HepG2 (cell line): ENCODE data around the gene HES1. TPM values are rescaled to one million over a fixed set of nuclear protein-coding genes. Genes with fewer than 3 reads are reported as not detected.
A peak's percentile ranks its signal among the peaks of the same experiment; 100 is the strongest.

Source experiments
- ATAC-seq: fragments of 200-7000 bp; cut with Tn5 transposase; 3 replicates; pipeline ENCODE4 v1.9.1; 2020; ENCODE audit warnings: mild to moderate bottlenecking, moderate library complexity
- BruUV-seq: library from RNA; stranded (reverse); fragments of 400-500 nt; replicated peaks from 2 replicates; lab custom pipeline; 2021; lab: Mats Ljungman, UMichigan
- CTCF ChIA-PET: fragments of 300-600 bp; formaldehyde crosslinking; extraction: SDS; loops from one replicate; lab custom pipeline; 2021; ENCODE audit warnings: low total read pairs, inconsistent platforms, low intra/inter-chr PET ratio; lab: Yijun Ruan, JAX
- POLR2A ChIA-PET: fragments of 350-600 bp; sonication (Branson Sonifier 250); formaldehyde crosslinking; loops from one replicate; lab custom pipeline; 2020; ENCODE audit warnings: antibody characterized with exemption, inconsistent platforms; lab: Yijun Ruan, JAX
- DNase-seq: peaks from one replicate; pipeline ENCODE4 v3.0.0-alpha.2; 2015; ENCODE audit warnings: low spot score
- FAIRE-seq: peaks from 3 replicates; lab custom pipeline; 2011; peaks lifted over from hg19 to GRCh38; lab: Jason Lieb, UNC
- H2AFZ ChIP-seq: one replicate; pipeline ENCODE4 v1.6.1; 2011; ENCODE audit warnings: low read length, inconsistent platforms
- H3K27ac ChIP-seq: fragments of 300-600 bp; 3 replicates; pipeline ENCODE4 v1.8.0; 2011; ENCODE audit warnings: mixed run types, mild to moderate bottlenecking, mixed read lengths, low read length, inconsistent platforms; ENCODE audit not compliant: insufficient read depth; ENCODE audit errors: extremely low read length
- H3K27me3 ChIP-seq, 2 experiments: fragments of 200-600 bp in 1 of 2; 2 replicates in 1 of 2; 3 replicates in 1 of 2; pipeline versions ENCODE4 v1.6.0 to v1.8.0; 2011; ENCODE audit warnings: low read length in 2 of 2, mild to moderate bottlenecking in 2 of 2, moderate library complexity in 2 of 2, inconsistent platforms in 1 of 2; ENCODE audit not compliant: insufficient read depth in 2 of 2, control insufficient read depth in 1 of 2
- H3K36me3 ChIP-seq, 2 experiments: fragments of 200-600 bp in 1 of 2; replicated peaks in 1 of 2; 2 replicates in 1 of 2; 3 replicates in 1 of 2; pipeline versions ENCODE4 v1.5.1 to v1.8.0; 2011; ENCODE audit warnings: low read length in 2 of 2, inconsistent platforms in 1 of 2; ENCODE audit not compliant: insufficient read depth in 2 of 2, control insufficient read depth in 1 of 2
- H3K4me1 ChIP-seq: 2 replicates; pipeline ENCODE4 v1.5.1; 2012; ENCODE audit warnings: low read length, inconsistent platforms; ENCODE audit not compliant: insufficient read depth
- H3K4me2 ChIP-seq: 2 replicates; pipeline ENCODE4 v1.6.0; 2011; ENCODE audit warnings: low read depth, low read length, inconsistent platforms
- H3K4me3 ChIP-seq, 3 experiments: fragments of 200-600 bp in 1 of 3; sonication (generic), shearing (Covaris generic) in 1 of 3; replicated peaks in 1 of 3; 2 replicates each; pipeline ENCODE4 v1.5.1; 2011 to 2016; ENCODE audit warnings: low read length in 3 of 3, inconsistent platforms in 2 of 3, low read depth in 2 of 3, mild to moderate bottlenecking in 2 of 3, control low read depth in 1 of 3, mixed read lengths in 1 of 3; ENCODE audit not compliant: insufficient read depth in 1 of 3
- H3K79me2 ChIP-seq: one replicate; pipeline ENCODE4 v1.6.1; 2011; ENCODE audit warnings: low read length, inconsistent platforms; ENCODE audit not compliant: insufficient read depth
- H3K9ac ChIP-seq: 2 replicates; pipeline ENCODE4 v1.6.0; 2011; ENCODE audit warnings: mild to moderate bottlenecking, low read depth, low read length, inconsistent platforms; ENCODE audit not compliant: insufficient read depth
- H3K9me3 ChIP-seq: 2 replicates; pipeline ENCODE4 v1.5.1; 2012; ENCODE audit warnings: mild to moderate bottlenecking, low read length
- H4K20me1 ChIP-seq: 2 replicates; pipeline ENCODE4 v1.6.0; 2011; ENCODE audit warnings: inconsistent platforms, mild to moderate bottlenecking, low read length, moderate library complexity; ENCODE audit not compliant: insufficient read depth
- ATM ChIP-seq: fragments of 450-650 bp; IDR thresholded peaks from 2 replicates; pipeline ENCODE4 v1.7.1; 2017; ENCODE audit warnings: mild to moderate bottlenecking, borderline replicate concordance
- CC2D1A ChIP-seq: sonication (generic); formaldehyde crosslinking; IDR thresholded peaks from 2 replicates; pipeline ENCODE4 v1.8.1; 2023; ENCODE audit warnings: mild to moderate bottlenecking, missing genetic modification reagents
- ETV5 ChIP-seq: IDR thresholded peaks from 2 replicates; pipeline ENCODE4 v1.6.1; 2018; ENCODE audit warnings: missing biosample characterization, missing genetic modification reagents, inconsistent platforms, borderline replicate concordance
- MYC ChIP-seq: sonication (generic); formaldehyde crosslinking; IDR thresholded peaks from 2 replicates; pipeline ENCODE4 v1.9.0; 2021; ENCODE audit warnings: missing genetic modification reagents, borderline replicate concordance
- RXRA ChIP-seq: sonication (generic); formaldehyde crosslinking; IDR thresholded peaks from 2 replicates; pipeline ENCODE4 v1.5.1; 2020; ENCODE audit warnings: missing genetic modification reagents
- SOX5 ChIP-seq: IDR thresholded peaks from 2 replicates; pipeline ENCODE4 v1.6.1; 2016; ENCODE audit warnings: borderline replicate concordance
- TCF7 ChIP-seq: sonication (generic); IDR thresholded peaks from 2 replicates; pipeline ENCODE4 v1.6.1; 2016; ENCODE audit warnings: antibody characterized with exemption, low read depth
- TRIM24 ChIP-seq: sonication (generic); formaldehyde crosslinking; IDR thresholded peaks from 2 replicates; pipeline ENCODE4 v1.8.0; 2022; ENCODE audit warnings: mild to moderate bottlenecking, missing genetic modification reagents
- ZNF598 ChIP-seq: sonication (generic); formaldehyde crosslinking; IDR thresholded peaks from 2 replicates; pipeline ENCODE4 v1.5.1; 2020; ENCODE audit warnings: mild to moderate bottlenecking, missing genetic modification reagents, borderline replicate concordance
- ZNF737 ChIP-seq: sonication (generic); formaldehyde crosslinking; IDR thresholded peaks from 2 replicates; pipeline ENCODE4 v1.5.0; 2020; ENCODE audit warnings: missing genetic modification reagents, mild to moderate bottlenecking, borderline replicate concordance
- ZNF780A ChIP-seq: sonication (generic); formaldehyde crosslinking; IDR thresholded peaks from 2 replicates; pipeline ENCODE4 v1.8.0; 2022; ENCODE audit warnings: mild to moderate bottlenecking, missing genetic modification reagents, moderate library complexity
- WGBS: methylation state at CpG from one replicate; pipeline ENCODE4 v1.1.6; 2017; ENCODE audit warnings: low lambda C conversion rate; 5-methylcytosine and 5-hydroxymethylcytosine counted together
- in situ Hi-C: cut with HindIII; loops from 2 replicates; pipeline ENCODE4 v1.10.0; 2017; ENCODE audit warnings: low pct_unique_long_range_greater_than_20kb; ENCODE audit not compliant: extremely low pct_ligation_motif_present
- intact Hi-C: fragments of 100-400 bp; cut with micrococcal nuclease; formaldehyde crosslinking; loops from one replicate; pipeline ENCODE4 v1.10.0; 2022; ENCODE audit not compliant: unreplicated experiment
- polyA plus RNA-seq, 8 experiments: library from polyadenylated mRNA; depleted of rRNA in 3 of 8; stranded (reverse) in 7 of 8; unstranded in 1 of 8; fragments of >200 nt; fragmentation: Illumina TruSeq in 4 of 8; extraction: Trizol in 4 of 8; gene quantifications; 2 replicates each; pipeline versions ENCODE4 v1.2.1 to v1.2.3, GENCODE V29; 2011 to 2016; ENCODE audit warnings: low read depth in 4 of 8, missing spikeins in 1 of 8, mixed read lengths in 1 of 8; ENCODE audit not compliant: insufficient read depth in 1 of 8
- total RNA-seq, 5 experiments: library from RNA; depleted of rRNA; stranded (reverse); fragments of >200 nt; fragmentation: Illumina TruSeq; extraction: Trizol; gene quantifications; 2 replicates each; pipeline ENCODE4 v1.2.3, GENCODE V29; 2016; ENCODE audit warnings: low read depth in 1 of 5
- TF ChIP-seq, protein P1 (sequence below): sonication (generic); formaldehyde crosslinking; IDR thresholded peaks from 2 replicates; pipeline ENCODE4 v1.4.0; 2020; ENCODE audit warnings: missing genetic modification reagents, borderline replicate concordance
- TF ChIP-seq, protein P2 (sequence below): sonication (generic); formaldehyde crosslinking; IDR thresholded peaks from 2 replicates; pipeline ENCODE4 v1.5.0; 2020; ENCODE audit warnings: mild to moderate bottlenecking, low read depth, missing genetic modification reagents, borderline replicate concordance
- TF ChIP-seq, protein P3 (sequence below): sonication (generic); formaldehyde crosslinking; IDR thresholded peaks from 2 replicates; pipeline ENCODE4 v1.8.1; 2023; ENCODE audit warnings: mild to moderate bottlenecking, moderate library complexity, missing genetic modification reagents
- TF ChIP-seq, protein P4 (sequence below): IDR thresholded peaks from 2 replicates; pipeline ENCODE4 v1.6.1; 2016; ENCODE audit warnings: mild to moderate bottlenecking
- TF ChIP-seq, protein P5 (sequence below): sonication (generic); formaldehyde crosslinking; IDR thresholded peaks from 2 replicates; pipeline ENCODE4 v1.4.0; 2020; ENCODE audit warnings: mild to moderate bottlenecking, missing genetic modification reagents, borderline replicate concordance

HES1 gene
- total and polyA plus RNA-seq, 2 of the 13 experiments (the other 11 are each of a cell fraction or from before 2014, with no cell fraction given): 15.4 to 19.8 TPM

DNA sequence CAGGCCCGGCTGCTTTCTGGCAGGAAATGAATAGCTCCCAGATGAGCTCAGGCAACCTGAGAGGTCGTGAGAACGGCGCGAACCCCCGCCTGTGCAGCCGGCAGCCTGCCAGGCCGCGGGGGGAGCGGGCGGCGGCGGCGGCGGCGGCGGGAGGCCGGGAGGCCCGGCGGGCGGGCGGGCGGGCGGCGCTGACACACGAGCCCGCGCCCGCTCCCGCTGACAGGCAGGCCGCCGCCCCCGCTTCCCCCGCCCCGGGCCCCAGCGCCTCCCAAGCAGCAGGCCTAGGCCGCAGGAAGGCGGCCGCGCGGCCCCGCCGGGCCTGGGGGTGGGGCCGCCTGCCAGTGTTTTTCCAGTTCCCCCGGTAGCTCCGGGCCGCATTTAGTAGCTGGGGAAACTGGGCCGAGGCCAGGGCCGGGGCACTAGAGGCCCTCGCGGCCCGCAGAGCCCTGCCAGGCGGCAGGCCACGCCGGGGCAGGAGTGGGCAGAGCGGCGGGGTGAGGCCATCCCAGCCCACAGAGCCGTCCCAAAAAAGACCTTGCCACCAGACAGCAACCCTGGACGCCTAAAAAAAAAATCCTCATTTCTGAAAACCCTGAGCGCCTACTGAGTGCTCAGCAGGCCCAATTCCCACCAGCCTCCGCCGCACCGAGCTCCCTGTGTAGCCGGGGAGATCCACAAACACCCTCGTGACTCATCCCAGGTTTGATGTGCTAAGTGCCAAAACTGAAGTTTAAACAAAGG is 5.6 kb downstream of the HES1 start:
- in situ Hi-C loops: no loop called here
- no peak for FAIRE-seq
- Histone ChIP-seq H3K4me1 (peaks cover 45% of the 10 kb centered on the region), H3K9ac (peak overlapping the region; percentile 84), H3K9me3 (no peaks in the 10 kb centered on the region), H3K27me3 (peaks cover 0 to 3% of the 10 kb centered on the region in 2 experiments; a peak in 2 of 5 replicates), H3K4me2 (peak overlapping the region; percentile 98), H4K20me1 (peaks cover 15% of the 10 kb centered on the region; the same call in 1 of the 2 replicates), H2AFZ (peak overlapping the region; percentile 48), H3K79me2 (peaks cover 13% of the 10 kb centered on the region), H3K27ac (peak overlapping the region; percentile 92), H3K4me3 (peak overlapping the region; percentile 51 to 74 (median 62); a peak in 5 of 6 replicates), H3K36me3 (peaks cover 0 to 2% of the 10 kb centered on the region in 2 experiments; a peak in 1 of 5 replicates)
- POLR2A ChIA-PET: interaction anchor here (0.6 to 2.4 kb wide), 16 partner anchors 9 to 429 kb away, joined by 3 to 24 read pairs (median 4); no protein-coding TSS in a partner anchor
- intact Hi-C loops: loop anchor here (1.0 kb wide), 1 partner anchor 7 kb away; no protein-coding TSS in a partner anchor
- peak; percentile 78 for DNase-seq
- 0% methylated on average over 5 of the region's 65 CpGs for WGBS
- ATAC-seq: peak; percentile 66
- CTCF ChIA-PET: no interaction called here
- BruUV-seq: no TSS peak
- TF ChIP-seq ZNF598: 0 out of 2 replicates have a peak, but pooled peaks have one; percentile 29
- no peak for TF ChIP-seq ZNF780A (CRISPR knock-in tag)
- peak; percentile 56 for TF ChIP-seq MYC (CRISPR knock-in tag)
- TF ChIP-seq, protein P1, sequence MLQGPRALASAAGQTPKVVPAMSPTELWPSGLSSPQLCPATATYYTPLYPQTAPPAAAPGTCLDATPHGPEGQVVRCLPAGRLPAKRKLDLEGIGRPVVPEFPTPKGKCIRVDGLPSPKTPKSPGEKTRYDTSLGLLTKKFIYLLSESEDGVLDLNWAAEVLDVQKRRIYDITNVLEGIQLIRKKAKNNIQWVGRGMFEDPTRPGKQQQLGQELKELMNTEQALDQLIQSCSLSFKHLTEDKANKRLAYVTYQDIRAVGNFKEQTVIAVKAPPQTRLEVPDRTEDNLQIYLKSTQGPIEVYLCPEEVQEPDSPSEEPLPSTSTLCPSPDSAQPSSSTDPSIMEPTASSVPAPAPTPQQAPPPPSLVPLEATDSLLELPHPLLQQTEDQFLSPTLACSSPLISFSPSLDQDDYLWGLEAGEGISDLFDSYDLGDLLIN (CRISPR knock-in tag): peak; percentile 65; the same call in 1 of the 2 replicates
- no peak for TF ChIP-seq TRIM24 (CRISPR knock-in tag)
- TF ChIP-seq CC2D1A (CRISPR knock-in tag): no peak
- no peak for TF ChIP-seq TCF7
- no peak for TF ChIP-seq ETV5
- TF ChIP-seq ATM: no peak
- 0 out of 2 replicates have a peak, but pooled peaks have one; percentile 43 for TF ChIP-seq SOX5
- TF ChIP-seq, protein P2, sequence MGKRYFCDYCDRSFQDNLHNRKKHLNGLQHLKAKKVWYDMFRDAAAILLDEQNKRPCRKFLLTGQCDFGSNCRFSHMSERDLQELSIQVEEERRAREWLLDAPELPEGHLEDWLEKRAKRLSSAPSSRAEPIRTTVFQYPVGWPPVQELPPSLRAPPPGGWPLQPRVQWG (CRISPR knock-in tag): no peak
- TF ChIP-seq, protein P3, sequence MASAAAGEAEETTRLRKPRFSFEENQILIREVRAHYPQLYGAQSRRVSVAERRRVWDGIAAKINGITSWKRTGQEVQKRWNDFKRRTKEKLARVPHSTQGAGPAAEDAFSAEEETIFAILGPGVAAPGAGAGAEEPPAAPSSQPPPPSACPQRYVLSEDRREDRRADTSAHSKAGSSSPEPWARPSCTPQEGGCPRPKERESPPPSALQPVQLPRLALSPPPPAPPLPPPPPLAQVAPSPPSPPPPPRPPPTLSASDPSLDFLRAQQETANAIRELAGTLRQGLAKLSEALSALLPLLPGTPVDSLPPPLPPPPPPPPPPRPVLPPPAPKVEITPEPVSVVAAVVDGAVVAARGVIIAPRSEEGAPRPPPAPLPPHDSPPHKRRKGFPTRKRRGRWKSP (CRISPR knock-in tag): peak; percentile 79; the same call in 1 of the 2 replicates
- peak; percentile 59; the same call in 1 of the 2 replicates for TF ChIP-seq RXRA (CRISPR knock-in tag)
- no peak for TF ChIP-seq ZNF737 (CRISPR knock-in tag)
- TF ChIP-seq, protein P4, sequence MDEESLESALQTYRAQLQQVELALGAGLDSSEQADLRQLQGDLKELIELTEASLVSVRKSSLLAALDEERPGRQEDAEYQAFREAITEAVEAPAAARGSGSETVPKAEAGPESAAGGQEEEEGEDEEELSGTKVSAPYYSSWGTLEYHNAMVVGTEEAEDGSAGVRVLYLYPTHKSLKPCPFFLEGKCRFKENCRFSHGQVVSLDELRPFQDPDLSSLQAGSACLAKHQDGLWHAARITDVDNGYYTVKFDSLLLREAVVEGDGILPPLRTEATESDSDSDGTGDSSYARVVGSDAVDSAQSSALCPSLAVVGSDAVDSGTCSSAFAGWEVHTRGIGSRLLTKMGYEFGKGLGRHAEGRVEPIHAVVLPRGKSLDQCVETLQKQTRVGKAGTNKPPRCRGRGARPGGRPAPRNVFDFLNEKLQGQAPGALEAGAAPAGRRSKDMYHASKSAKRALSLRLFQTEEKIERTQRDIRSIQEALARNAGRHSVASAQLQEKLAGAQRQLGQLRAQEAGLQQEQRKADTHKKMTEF (CRISPR knock-in tag): peak; percentile 63; the same call in 1 of the 2 replicates
- TF ChIP-seq, protein P5, sequence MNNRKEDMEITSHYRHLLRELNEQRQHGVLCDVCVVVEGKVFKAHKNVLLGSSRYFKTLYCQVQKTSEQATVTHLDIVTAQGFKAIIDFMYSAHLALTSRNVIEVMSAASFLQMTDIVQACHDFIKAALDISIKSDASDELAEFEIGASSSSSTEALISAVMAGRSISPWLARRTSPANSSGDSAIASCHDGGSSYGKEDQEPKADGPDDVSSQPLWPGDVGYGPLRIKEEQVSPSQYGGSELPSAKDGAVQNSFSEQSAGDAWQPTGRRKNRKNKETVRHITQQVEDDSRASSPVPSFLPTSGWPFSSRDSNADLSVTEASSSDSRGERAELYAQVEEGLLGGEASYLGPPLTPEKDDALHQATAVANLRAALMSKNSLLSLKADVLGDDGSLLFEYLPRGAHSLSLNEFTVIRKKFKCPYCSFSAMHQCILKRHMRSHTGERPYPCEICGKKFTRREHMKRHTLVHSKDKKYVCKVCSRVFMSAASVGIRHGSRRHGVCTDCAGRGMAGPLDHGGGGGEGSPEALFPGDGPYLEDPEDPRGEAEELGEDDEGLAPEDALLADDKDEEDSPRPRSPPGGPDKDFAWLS (CRISPR knock-in tag): no peak
